Activated effector memory CD4-positive, alpha-beta T cell treated with anti-CD3 and anti-CD28 coated beads, Interleukin-2, amount 50 U/mL, for 16 hours (primary cell): ENCODE results near the gene COPS3.
"Not testable (repeated sequence)": the region's sequence is repeated elsewhere in the genome, so short reads cannot be mapped to it uniquely, and the experiment has no call there.

Experiments
- DNase-seq: peaks from one replicate; pipeline ENCODE4 v3.0.0-alpha.2; 2020

The COPS3 gene

DNA sequence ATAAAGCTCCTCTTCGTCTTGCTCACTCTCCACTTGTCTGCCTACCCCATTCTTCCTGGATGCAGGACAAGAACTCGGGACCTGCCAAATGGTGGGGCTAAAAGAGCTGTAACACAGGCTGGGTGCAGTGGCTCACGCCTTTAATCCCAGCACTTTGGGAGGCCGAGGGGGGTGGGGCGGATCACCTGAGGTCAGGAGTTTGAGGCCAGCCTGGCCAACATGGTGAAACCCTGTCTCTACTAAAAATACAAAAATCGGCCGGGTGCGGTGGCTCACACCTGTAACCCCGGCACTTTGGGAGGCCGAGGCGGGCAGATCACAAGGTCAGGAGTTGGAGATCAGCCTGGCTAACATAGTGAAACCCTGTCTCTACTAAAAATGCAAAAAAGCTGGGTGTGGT lies 20.6 kb upstream of the COPS3 start:
- DNase-seq: peak; percentile 34

DNA sequence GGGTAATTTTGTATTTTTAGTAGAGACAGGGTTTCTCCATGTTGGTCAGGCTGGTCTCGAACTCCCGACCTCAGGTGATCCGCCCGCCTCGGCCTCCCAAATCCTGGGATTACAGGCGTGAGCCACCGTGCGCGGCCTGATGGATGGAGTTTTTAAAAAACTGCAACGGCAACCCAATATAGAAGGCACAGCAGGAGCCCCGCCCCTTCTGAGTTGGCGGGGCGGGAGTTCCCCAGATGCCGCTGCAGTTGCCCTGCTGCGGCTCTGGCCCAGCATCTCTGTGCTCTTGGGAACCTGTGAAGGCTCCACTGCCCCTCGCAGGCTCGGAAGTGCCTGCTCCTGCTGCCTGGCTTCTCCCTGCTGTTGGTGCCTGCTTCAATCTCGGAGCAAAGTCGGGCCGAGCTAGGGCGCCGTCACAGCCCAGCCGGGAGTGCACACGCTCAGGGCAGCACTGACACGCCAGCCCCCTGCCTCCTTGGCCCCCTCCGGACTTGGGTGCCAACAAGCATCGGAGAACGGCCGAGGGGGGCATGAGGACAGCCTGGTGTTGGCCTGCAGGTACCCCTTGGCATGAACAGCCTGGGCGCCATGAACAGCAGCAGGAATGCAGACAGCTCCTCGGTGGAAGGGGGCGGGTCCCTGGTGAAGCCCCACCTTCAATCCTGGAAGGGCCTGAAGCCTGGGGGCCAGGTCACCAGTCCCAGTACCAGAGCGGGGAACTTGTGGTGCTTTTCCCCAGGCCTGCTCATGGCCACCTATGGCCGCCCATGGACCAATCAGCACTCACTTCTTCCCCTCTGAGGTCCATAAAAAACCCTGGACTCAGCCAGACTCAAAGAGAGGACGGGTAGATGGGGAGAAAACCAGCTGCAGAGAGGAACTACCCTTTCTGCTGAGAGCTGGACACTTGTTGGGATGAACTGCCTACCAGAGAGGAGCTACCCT lies 19.9 kb upstream of the COPS3 start:
- DNase-seq: peak; percentile 84

DNA sequence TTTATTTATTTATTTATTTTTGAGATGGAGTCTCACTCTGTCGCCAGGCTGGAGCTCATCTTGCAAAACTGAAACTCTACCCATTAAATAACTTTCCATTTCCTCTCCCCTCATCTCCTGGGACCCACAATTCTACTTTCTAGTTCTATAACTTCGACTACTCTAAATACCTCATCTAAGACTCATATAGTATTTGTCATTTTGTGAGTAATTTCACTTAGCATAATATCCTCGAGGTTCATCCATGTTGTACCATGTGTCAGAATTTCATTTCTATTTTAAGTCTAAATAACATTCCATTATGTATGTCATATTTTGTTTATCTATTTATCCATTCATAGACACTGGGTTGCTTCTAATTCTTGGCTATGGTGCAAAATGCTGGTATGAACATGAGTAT lies 17.1 kb upstream of the COPS3 start:
- DNase-seq: no peak

- DNase-seq: no peak
These were observed 16.2 kb upstream of the COPS3 start for GRCh38 chr17:17297217-17297616.

GRCh38 chr17:17295141-17295540 lies 14.1 kb upstream of the COPS3 start:
- no peak for DNase-seq

GRCh38 chr17:17289701-17290100 lies 8.7 kb upstream of the COPS3 start:
- no peak for DNase-seq

GRCh38 chr17:17289086-17289485 lies 8.0 kb upstream of the COPS3 start:
- no peak for DNase-seq

DNA sequence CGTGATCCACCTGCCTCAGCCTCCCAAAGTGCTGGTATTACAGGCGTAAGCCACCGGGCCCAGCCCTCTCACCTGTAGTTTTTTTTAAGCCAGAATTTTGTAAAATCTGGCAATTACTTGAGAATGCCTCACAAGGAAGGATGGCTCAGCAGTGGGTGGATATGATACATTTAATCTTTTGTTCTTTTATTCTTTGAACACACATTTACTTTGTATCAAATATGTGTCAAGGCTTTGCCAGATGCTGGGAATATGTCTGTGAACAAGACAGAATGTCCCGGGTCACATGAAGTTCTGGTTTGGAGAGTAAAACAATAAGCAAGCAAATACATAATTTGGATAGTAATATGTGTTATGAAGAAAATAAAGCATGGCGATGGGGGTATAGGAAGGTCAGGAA lies 4.9 kb upstream of the COPS3 start:
- DNase-seq: no peak

- no peak for DNase-seq
These were observed 1.7 kb downstream of the COPS3 start for GRCh38 chr17:17279316-17279715.

GRCh38 chr17:17277431-17277830 lies 3.6 kb downstream of the COPS3 start:
- not testable (repeated sequence) for DNase-seq

- DNase-seq: no peak
These were observed 5.1 kb downstream of the COPS3 start for GRCh38 chr17:17275971-17276370.

DNA sequence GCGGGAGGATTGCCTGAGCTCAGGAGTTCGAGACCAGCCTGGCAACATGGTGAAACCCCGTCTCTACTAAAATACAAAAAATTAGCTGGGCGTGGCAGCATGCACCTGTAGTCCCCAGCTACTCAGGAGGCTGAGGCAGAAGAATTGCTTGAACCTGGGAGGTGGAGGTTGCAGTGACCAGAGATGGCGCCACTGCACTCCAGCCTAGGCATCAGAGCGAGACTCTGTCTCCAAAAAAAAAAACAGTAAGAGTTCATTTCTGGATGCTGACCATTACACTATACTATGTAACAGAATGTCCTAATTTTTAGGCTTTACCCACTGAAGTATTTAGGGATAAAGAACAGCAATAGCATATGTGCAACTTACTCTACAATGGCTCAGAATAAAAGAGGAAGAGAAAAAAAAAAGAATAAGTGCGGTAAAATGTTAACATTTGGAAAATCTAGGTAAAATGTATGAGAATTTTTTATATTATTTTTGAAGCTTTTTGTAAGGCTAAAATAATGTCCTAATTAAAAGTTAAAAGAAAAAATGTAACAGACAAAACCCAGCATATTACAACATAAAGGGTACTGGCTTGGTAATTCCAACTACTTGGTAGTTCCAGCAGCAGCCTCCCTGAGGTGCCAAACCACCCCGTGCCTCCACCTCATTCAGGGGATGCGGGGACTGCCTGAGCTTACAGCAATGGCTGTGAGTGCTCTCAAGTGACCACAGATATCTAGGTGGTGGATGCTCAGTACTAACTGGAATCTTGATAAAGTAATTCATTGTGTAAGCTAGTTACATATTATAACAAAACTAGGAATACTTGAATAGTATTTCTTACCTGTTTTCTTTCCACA lies 10.9 kb downstream of the COPS3 start:
- DNase-seq: peak; percentile 68

GRCh38 chr17:17264430-17264829 lies 16.6 kb downstream of the COPS3 start:
- DNase-seq: no peak

DNA sequence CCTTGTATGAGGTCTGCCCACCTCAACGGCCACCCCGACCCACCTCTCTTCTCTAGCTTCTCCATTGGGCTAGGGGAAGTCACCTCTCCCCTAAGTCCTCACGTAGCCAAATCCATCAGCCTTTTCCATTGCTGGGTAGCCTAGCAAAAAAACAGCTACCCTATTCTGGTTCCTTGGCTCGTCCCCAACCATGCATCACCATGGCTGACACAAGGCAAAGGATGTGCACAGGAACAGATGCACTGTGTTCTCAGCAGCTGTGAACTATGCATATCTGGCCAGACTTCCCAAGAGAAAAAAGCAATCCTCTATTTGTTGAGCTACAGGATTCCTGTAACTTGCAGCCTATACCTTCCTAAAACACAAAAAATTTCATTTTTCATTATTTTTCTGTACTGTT lies 22.0 kb downstream of the COPS3 start:
- no peak for DNase-seq

- no peak for DNase-seq
These were observed 23.0 kb downstream of the COPS3 start for GRCh38 chr17:17258011-17258410.

DNA sequence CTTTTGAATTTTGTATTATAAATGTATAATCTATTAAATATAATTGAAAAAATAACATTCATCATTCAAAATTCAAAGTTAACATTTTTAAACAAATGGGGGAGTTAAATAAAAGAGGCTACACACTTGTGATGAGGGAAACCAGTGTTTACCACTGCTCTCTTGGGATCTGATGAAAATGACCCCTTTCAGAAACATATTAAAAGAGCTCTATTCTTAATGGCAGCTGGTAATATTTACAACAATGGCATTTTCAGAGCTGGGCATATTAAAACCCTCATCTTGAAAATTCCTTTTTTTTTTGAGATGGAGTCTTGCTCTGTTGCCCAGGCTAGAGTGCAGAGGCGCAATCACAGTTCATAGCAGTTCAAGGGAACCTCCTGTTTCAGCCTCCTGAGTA lies 24.7 kb downstream of the COPS3 start:
- no peak for DNase-seq

- DNase-seq: not testable (repeated sequence)
These were observed 25.4 kb downstream of the COPS3 start for GRCh38 chr17:17255689-17256088.

DNA sequence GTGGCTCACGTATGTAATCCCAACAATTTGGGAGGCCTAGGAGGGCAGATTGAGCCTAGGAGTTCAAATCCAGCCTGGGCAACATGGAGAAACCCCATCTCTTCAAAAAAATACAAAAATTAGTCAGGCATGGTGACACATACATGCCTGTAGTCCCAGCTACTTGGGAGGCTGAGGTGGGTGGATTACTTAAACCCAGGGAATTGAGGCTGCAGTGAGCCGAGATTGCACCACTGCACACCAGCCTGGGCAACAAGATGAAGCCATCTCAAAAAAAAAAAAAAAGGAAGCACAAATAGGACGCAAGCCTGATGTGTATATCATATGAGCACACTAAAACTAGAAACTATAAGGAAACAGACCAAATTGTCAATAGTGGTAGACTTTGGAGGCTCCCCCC lies 27.0 kb downstream of the COPS3 start:
- DNase-seq: no peak

DNA sequence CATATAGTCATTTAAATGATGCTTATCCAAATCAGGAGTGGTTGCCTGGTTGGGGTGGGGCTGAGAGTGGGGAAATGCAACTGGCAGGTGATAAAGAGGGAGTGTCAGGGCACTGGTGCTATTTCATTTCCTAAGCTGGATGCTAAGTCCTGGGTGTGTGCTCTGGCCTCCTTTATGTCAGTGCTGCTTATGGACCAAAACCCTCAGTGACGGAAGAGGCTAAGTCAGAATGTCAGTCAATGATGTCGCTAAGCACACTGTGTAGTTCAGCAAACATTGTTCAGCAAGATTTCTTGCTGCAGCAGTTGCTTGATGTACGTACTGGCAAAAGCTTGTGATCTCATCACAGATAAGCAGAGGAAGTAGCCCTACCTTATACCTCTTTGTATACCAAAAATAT lies 27.6 kb downstream of the COPS3 start:
- DNase-seq: no peak

DNA sequence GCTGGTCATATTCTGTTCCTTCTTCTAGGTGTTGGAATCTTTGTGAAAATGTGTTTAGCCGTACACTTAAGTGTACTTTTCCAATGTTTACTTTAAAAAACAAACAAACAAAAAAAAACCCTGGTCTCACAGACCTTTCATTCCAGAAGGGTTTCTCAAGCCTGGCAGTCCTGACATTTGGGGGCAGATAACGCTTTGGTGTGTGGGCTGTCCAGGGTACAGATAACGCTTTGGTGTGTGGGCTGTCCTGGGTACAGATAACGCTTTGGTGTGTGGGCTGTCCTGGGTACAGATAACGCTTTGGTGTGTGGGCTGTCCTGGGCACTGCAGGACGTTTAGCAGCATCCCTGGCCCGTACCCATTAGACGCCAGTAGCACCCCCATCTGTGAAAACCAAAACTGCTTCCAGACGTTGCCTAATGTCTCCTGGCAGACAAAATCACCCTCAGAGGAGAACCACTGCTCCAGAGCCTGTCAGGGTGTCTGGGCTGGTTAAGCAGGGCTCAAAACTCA lies 28.8 kb downstream of the COPS3 start:
- DNase-seq: no peak

GRCh38 chr17:17246879-17247278 lies 34.2 kb downstream of the COPS3 start:
- no peak for DNase-seq

- DNase-seq: peak; percentile 22
These were observed 37.9 kb downstream of the COPS3 start for GRCh38 chr17:17243163-17243562.

DNA sequence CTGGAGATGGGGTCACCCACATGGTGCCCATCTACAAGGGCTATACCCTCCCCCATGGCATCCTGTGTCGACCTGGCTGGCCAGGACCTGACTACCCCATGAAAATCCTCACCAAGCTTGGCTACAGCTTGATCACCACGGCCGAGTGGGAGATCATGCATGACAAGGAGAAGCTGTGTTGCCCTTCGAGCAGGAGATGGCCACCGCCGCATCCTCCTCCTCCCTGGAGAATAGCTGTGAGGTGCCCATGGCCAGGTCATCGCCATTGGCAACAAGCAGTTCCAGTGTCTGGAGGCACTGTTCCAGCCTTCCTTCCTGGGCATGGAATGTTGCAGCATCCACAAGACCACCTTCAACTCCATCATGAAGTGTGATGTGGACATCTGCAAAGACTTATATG lies 38.8 kb downstream of the COPS3 start:
- no peak for DNase-seq

DNA sequence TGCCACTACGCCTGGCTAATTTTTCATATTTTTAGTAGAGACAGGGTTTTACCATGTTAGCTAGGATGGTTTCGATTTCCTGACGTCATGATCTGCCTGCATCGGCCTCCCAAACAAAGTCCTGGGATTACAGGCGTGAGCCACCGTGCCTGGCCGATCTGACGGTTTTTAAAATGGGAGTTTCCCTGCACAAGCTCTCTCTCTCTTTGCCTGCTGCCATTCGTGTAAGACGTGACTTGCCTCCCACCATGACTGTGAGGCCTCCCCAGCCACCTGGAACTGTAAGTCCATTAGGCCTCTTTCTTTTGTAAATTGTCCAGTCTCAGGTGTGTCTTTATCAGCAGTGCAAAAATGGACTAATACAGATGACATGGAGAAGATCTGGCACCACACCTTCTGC lies 39.4 kb downstream of the COPS3 start:
- DNase-seq: no peak
